ENCODE measurements around the gene SLC10A7.

Gene SLC10A7

GRCh38 chr4:146445198-146446150 lies 76.3 kb downstream of the SLC10A7 start:
- in situ Hi-C loops (cut with MboI; ENCODE audit: low sequenced_read_pairs) = no loop called here
- no peaks in the 10 kb centered on the region; the same call in 1 of the 2 replicates for H3K4me1 ChIP-seq
- no peaks in the 10 kb centered on the region; the same call in 1 of the 2 replicates for H3K27me3 ChIP-seq (ENCODE audit: low read depth)
- no peaks in the 10 kb centered on the region for H3K36me3 ChIP-seq (replicated peaks)
- H3K9me3 ChIP-seq = no peaks in the 10 kb centered on the region
- H3K4me3 ChIP-seq = no peak overlapping the region
- DNase-seq (ENCODE audit: low spot score in 2 of 2) = no peak

- Histone ChIP-seq H3K9me3 (no peaks in the 10 kb centered on the region), H3K27me3 (ENCODE audit: low read depth) (no peaks in the 10 kb centered on the region; the same call in 1 of the 2 replicates), H3K4me1 (peaks cover 7% of the 10 kb centered on the region), H3K36me3 (replicated peaks) (no peaks in the 10 kb centered on the region), H3K4me3 (no peak overlapping the region)
- DNase-seq (ENCODE audit: low spot score in 2 of 2) = no peak
- in situ Hi-C loops (cut with MboI; ENCODE audit: low sequenced_read_pairs) = no loop called here
Observed at GRCh38 chr4:146443525-146443924, 78.2 kb downstream of the SLC10A7 start.

DNA sequence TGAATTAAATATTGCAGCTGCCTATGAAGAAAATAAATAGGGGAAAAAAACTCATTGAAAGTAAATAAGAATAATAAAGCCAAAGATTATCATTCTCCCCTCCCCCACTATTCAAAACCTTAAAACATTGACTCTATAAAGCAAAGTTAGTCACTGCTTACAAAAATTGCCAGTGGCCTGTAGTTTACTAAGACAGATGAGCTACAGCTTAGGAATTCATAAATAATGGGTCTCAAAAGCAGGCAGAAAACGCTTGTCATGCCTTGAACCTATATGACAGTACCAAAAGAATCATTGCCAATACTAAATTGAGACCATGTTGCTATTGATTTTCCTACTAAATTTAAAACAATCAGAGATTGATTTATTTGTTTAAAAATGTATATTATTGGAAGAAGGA lies 78.9 kb downstream of the SLC10A7 start:
- in situ Hi-C loops (cut with MboI; ENCODE audit: low sequenced_read_pairs) = no loop called here
- H3K9me3 ChIP-seq = no peaks in the 10 kb centered on the region
- no peak overlapping the region for H3K4me3 ChIP-seq
- no peaks in the 10 kb centered on the region for H3K36me3 ChIP-seq (replicated peaks)
- H3K4me1 ChIP-seq = peaks cover 13% of the 10 kb centered on the region
- no peak for DNase-seq (ENCODE audit: low spot score in 2 of 2)
- no peaks in the 10 kb centered on the region; the same call in 1 of the 2 replicates for H3K27me3 ChIP-seq (ENCODE audit: low read depth)

DNA sequence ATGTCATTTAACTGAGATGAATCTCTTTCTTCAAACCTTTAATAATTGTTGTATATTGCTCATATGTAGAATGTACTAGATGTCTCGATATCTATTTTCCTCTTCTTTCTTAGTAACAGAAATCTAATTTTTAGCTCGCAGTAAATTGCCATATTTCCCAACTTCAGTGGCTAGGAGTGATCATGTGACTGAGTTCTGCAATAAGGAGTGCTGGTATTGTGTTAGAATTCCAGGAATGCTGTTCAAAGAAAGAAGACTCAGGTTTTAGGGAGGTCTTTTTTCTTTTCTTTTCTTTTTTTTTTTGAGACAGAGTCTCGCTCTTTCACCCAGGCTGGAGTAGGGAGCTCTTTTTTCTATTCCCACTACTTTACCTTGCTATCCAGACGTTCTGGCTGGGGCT lies 81.7 kb downstream of the SLC10A7 start:
- H3K4me3 ChIP-seq = no peak overlapping the region
- H3K27me3 ChIP-seq (ENCODE audit: low read depth) = peaks cover 4% of the 10 kb centered on the region; the same call in 1 of the 2 replicates
- no peaks in the 10 kb centered on the region for H3K9me3 ChIP-seq
- peaks cover 28% of the 10 kb centered on the region for H3K4me1 ChIP-seq
- DNase-seq (ENCODE audit: low spot score in 2 of 2) = no peak
- H3K36me3 ChIP-seq (replicated peaks) = no peaks in the 10 kb centered on the region
- in situ Hi-C loops (cut with MboI; ENCODE audit: low sequenced_read_pairs) = no loop called here

DNA sequence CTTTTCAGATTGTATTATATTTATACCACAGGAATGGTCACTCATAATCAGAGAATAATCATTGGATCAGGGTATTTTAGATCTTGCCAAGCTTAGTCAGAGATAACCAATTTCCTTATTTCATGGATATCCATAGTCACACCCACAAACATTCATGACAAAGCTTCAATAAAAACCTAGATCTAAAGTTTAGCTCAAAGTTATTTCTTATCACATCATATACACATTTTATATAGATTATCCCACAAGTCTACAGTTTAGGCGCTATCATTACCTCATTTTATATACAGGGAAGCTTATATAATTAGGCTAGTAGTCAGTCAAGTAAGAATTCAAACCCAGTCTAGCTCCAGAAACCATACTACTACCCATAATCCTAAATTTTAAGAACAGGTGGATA lies 82.3 kb downstream of the SLC10A7 start:
- peaks cover 4% of the 10 kb centered on the region; the same call in 1 of the 2 replicates for H3K27me3 ChIP-seq (ENCODE audit: low read depth)
- H3K36me3 ChIP-seq (replicated peaks) = no peaks in the 10 kb centered on the region
- in situ Hi-C loops (cut with MboI; ENCODE audit: low sequenced_read_pairs) = no loop called here
- DNase-seq (ENCODE audit: low spot score in 2 of 2) = no peak
- H3K9me3 ChIP-seq = no peaks in the 10 kb centered on the region
- H3K4me1 ChIP-seq = peaks cover 28% of the 10 kb centered on the region
- no peak overlapping the region for H3K4me3 ChIP-seq

DNA sequence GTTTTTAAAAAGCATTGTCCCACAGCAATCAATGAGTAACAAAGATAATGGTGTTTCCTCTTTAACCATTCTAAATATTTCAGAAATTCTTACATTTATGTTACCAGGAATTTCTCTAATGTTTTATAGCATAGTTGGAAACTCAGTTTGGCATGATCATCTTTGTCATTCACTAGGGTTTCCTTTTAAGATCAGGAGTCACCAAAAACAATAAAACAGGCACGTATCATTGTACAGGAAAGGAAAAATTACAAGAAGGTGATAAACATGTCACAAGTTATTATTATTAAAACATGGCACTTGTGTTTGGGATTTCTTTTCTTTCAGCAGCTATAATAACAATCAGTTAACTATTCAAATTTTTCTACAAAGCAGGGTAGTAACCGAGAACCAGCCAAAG lies 84.0 kb downstream of the SLC10A7 start:
- peaks cover 4% of the 10 kb centered on the region; the same call in 1 of the 2 replicates for H3K27me3 ChIP-seq (ENCODE audit: low read depth)
- H3K36me3 ChIP-seq (replicated peaks) = no peaks in the 10 kb centered on the region
- peak in 1 of 2 experiments; percentile 81 for DNase-seq (ENCODE audit: low spot score in 2 of 2)
- peaks cover 28% of the 10 kb centered on the region for H3K4me1 ChIP-seq
- in situ Hi-C loops (cut with MboI; ENCODE audit: low sequenced_read_pairs) = no loop called here
- no peaks in the 10 kb centered on the region for H3K9me3 ChIP-seq
- H3K4me3 ChIP-seq = no peak overlapping the region

DNA sequence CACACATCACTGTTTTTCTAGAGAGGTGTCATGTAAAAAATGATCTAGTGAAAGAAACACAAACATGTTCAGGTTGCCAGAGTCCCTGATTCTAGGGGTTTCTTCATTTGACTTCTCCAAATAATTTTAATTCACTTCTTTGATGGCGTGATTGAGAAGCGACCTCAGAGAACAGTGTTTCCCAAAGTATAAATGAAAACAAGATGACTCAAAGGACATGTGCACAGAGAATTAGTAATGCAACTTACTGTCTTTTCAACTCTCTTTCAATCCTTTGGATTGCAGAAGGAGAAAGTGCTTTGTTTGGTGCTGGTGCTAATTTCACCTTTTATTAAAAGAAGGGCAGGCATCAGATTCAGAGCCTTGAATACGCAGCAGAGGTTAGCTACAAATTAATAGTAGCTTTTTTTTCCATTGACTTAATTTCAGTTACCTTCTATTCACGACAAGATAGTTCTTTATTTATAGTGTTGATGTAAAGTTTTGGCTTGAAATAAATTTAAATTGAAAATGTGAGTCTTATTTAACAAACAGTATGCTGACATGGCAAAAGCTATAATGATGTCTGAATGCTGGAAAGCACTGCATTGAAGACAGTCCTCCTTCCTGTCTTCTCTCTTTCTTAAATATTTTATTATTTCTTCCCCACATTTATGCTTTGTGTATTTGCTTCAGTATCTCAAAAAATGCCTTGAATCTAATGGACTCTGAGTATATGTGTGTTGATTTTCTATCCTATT lies 85.1 kb downstream of the SLC10A7 start:
- Histone ChIP-seq H3K27me3 (ENCODE audit: low read depth) (peaks cover 4% of the 10 kb centered on the region; the same call in 1 of the 2 replicates), H3K4me3 (no peak overlapping the region), H3K4me1 (peaks cover 28% of the 10 kb centered on the region), H3K9me3 (no peaks in the 10 kb centered on the region), H3K36me3 (replicated peaks) (no peaks in the 10 kb centered on the region)
- in situ Hi-C loops (cut with MboI; ENCODE audit: low sequenced_read_pairs) = no loop called here
- DNase-seq (ENCODE audit: low spot score in 2 of 2) = no peak

DNA sequence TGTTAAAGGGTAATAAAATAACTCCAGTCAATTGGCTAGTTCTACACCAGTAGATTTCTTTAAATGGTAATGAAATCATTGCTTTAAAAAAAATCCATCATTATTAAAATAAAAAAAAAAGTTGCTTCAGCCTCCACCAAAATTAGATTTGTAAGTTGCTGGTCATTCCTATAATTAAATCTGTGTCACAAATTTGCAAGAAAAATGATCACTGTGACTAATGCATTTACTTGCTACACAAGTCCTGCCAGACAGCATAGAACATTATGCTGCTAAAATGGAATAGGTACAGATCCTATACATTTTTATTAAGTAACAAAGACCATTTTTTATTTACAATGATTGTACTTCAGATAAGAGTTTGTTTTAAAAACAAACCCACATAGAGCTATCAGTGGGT lies 85.8 kb downstream of the SLC10A7 start:
- H3K27me3 ChIP-seq (ENCODE audit: low read depth) = peaks cover 4% of the 10 kb centered on the region; the same call in 1 of the 2 replicates
- H3K9me3 ChIP-seq = no peaks in the 10 kb centered on the region
- peaks cover 28% of the 10 kb centered on the region for H3K4me1 ChIP-seq
- in situ Hi-C loops (cut with MboI; ENCODE audit: low sequenced_read_pairs) = no loop called here
- no peak overlapping the region for H3K4me3 ChIP-seq
- DNase-seq (ENCODE audit: low spot score in 2 of 2) = no peak
- H3K36me3 ChIP-seq (replicated peaks) = no peaks in the 10 kb centered on the region

GRCh38 chr4:146432065-146432464 lies 89.7 kb downstream of the SLC10A7 start:
- in situ Hi-C loops (cut with MboI; ENCODE audit: low sequenced_read_pairs) = no loop called here
- Histone ChIP-seq H3K36me3 (replicated peaks) (no peaks in the 10 kb centered on the region), H3K27me3 (ENCODE audit: low read depth) (peaks cover 4% of the 10 kb centered on the region; the same call in 1 of the 2 replicates), H3K4me1 (peaks cover 8% of the 10 kb centered on the region), H3K9me3 (no peaks in the 10 kb centered on the region), H3K4me3 (no peak overlapping the region)
- no peak for DNase-seq (ENCODE audit: low spot score in 2 of 2)

- no peaks in the 10 kb centered on the region for H3K27me3 ChIP-seq (ENCODE audit: low read depth)
- no peaks in the 10 kb centered on the region for H3K4me1 ChIP-seq
- in situ Hi-C loops (cut with MboI; ENCODE audit: low sequenced_read_pairs) = no loop called here
- no peak for DNase-seq (ENCODE audit: low spot score in 2 of 2)
- no peaks in the 10 kb centered on the region for H3K36me3 ChIP-seq (replicated peaks)
- no peak overlapping the region for H3K4me3 ChIP-seq
- H3K9me3 ChIP-seq = no peaks in the 10 kb centered on the region
Observed at GRCh38 chr4:146428298-146428697, 93.4 kb downstream of the SLC10A7 start.

GRCh38 chr4:146417822-146418221 lies 103.9 kb downstream of the SLC10A7 start:
- Histone ChIP-seq H3K4me1 (peaks cover 6% of the 10 kb centered on the region), H3K36me3 (replicated peaks) (no peaks in the 10 kb centered on the region)
- no peak for DNase-seq (ENCODE audit: low spot score in 2 of 2)

DNA sequence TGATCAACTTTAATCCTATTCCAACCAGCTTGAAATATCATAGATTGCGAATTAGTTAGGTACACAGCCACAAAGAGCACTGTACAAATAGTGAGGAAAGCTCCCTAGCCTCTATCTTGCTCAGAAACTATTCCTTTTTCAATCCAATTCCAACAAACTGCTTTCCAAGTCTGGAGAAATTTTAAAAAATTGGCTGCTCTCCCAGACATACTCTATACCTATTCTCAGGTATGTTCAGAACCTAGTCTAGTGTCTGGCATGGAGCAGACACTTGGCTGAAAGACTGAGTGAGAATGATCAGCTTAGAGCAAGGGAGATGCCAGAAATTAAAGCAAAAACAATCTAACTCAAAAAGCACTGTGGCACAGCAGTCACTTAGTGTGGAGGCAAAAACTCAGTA lies 105.9 kb downstream of the SLC10A7 start:
- Histone ChIP-seq H3K36me3 (replicated peaks) (no peaks in the 10 kb centered on the region), H3K4me3 (no peak overlapping the region), H3K9me3 (no peaks in the 10 kb centered on the region), H3K4me1 (peaks cover 11% of the 10 kb centered on the region), H3K27me3 (ENCODE audit: low read depth) (no peaks in the 10 kb centered on the region)
- in situ Hi-C loops (cut with MboI; ENCODE audit: low sequenced_read_pairs) = no loop called here
- DNase-seq (ENCODE audit: low spot score in 2 of 2) = no peak

More at GRCh38 chr4:146417822-146418221, 103.9 kb downstream of the SLC10A7 start:
- H3K4me3 ChIP-seq = no peak overlapping the region
- H3K27me3 ChIP-seq (ENCODE audit: low read depth) = no peaks in the 10 kb centered on the region
- in situ Hi-C loops (cut with MboI; ENCODE audit: low sequenced_read_pairs) = no loop called here
- no peaks in the 10 kb centered on the region for H3K9me3 ChIP-seq

- no peaks in the 10 kb centered on the region for H3K9me3 ChIP-seq
- no peak overlapping the region for H3K4me3 ChIP-seq
- H3K36me3 ChIP-seq (replicated peaks) = no peaks in the 10 kb centered on the region
- in situ Hi-C loops (cut with MboI; ENCODE audit: low sequenced_read_pairs) = no loop called here
- H3K4me1 ChIP-seq = peaks cover 23% of the 10 kb centered on the region
- no peaks in the 10 kb centered on the region for H3K27me3 ChIP-seq (ENCODE audit: low read depth)
- no peak for DNase-seq (ENCODE audit: low spot score in 2 of 2)
Observed at GRCh38 chr4:146407669-146408084, 114.1 kb downstream of the SLC10A7 start.

- Histone ChIP-seq H3K4me3 (no peak overlapping the region), H3K27me3 (ENCODE audit: low read depth) (no peaks in the 10 kb centered on the region), H3K9me3 (no peaks in the 10 kb centered on the region), H3K36me3 (replicated peaks) (no peaks in the 10 kb centered on the region), H3K4me1 (peaks cover 23% of the 10 kb centered on the region)
- DNase-seq (ENCODE audit: low spot score in 2 of 2) = peak in 1 of 2 experiments; percentile 76
- in situ Hi-C loops (cut with MboI; ENCODE audit: low sequenced_read_pairs) = no loop called here
Observed at GRCh38 chr4:146407257-146407656, 114.5 kb downstream of the SLC10A7 start.

All from HAP-1 (cell line).